ENCODE measurements around the gene CSTF2. TPM values are rescaled to one million over a fixed set of nuclear protein-coding genes. Genes with fewer than 3 reads are reported as not detected.

The CSTF2 gene
- total RNA-seq, 6 experiments from 2014 or later: 5.1 to 10.3 (median 5.5) TPM

DNA sequence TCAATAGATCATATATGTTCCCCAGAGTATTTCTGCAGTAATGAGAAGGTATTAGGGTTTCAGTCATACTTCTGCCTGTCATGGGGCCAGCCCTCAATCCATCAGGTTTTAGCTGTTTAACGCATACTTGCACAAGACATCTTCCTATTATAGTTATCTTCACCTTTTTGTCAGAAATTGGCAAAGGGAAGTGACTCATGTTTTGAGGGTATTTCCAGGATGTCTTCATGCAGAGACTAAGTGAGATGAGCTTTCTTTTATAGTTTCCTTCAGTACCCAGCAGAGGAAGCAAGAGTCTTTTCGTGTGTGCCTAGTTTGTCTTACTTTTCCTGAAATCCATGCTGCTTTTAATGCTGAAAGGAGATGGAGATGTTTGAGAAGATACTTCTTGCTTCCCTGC lies 9.5 kb downstream of the CSTF2 start:
- H3K4me1 ChIP-seq: no peaks in the 10 kb centered on the region
- peaks cover 0 to 27% (median 0%) of the 10 kb centered on the region in 4 donors for H3K36me3 ChIP-seq
- H3K27me3 ChIP-seq: peaks cover 0 to 4% of the 10 kb centered on the region in 2 donors
- no peak for ATAC-seq
- no peak for DNase-seq
- H3K27ac ChIP-seq: no peak overlapping the region
- no peak overlapping the region for H3K4me3 ChIP-seq
- TF ChIP-seq, protein P1, sequence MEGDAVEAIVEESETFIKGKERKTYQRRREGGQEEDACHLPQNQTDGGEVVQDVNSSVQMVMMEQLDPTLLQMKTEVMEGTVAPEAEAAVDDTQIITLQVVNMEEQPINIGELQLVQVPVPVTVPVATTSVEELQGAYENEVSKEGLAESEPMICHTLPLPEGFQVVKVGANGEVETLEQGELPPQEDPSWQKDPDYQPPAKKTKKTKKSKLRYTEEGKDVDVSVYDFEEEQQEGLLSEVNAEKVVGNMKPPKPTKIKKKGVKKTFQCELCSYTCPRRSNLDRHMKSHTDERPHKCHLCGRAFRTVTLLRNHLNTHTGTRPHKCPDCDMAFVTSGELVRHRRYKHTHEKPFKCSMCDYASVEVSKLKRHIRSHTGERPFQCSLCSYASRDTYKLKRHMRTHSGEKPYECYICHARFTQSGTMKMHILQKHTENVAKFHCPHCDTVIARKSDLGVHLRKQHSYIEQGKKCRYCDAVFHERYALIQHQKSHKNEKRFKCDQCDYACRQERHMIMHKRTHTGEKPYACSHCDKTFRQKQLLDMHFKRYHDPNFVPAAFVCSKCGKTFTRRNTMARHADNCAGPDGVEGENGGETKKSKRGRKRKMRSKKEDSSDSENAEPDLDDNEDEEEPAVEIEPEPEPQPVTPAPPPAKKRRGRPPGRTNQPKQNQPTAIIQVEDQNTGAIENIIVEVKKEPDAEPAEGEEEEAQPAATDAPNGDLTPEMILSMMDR (IDR thresholded peaks at IDR 0.05): no peak
- no peak for TF ChIP-seq POLR2A (IDR thresholded peaks at IDR 0.05)
- intact Hi-C loops (cut with DNase I): no loop called here
- 44% methylated on average over 2 of the region's 2 CpGs for WGBS (ENCODE audit: insufficient coverage, low coverage, low lambda C conversion rate, missing lambda C conversion rate)
- H3K9me3 ChIP-seq: no peaks in the 10 kb centered on the region

DNA sequence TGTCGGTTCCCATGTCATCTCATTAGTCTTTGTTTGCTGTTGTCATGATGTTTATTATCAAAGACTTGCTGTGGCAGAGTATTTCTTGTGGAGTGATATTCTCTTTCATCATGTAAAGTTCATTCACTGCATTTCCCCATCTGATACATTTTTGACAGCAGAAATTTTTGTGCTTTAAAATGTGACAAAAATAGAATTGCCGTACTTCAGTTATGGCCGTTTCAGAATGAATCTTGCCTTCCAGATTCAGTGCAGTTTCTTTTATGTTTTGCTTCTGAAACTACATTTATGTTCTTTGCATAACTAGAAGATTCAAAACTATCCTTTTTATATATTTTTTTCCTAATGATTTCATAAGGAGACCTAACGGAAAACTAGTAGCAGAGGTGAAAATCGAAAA lies 10.0 kb downstream of the CSTF2 start:
- ATAC-seq: no peak
- Histone ChIP-seq H3K27ac (no peak overlapping the region), H3K4me1 (no peaks in the 10 kb centered on the region), H3K9me3 (no peaks in the 10 kb centered on the region), H3K36me3 (peaks cover 0 to 27% (median 0%) of the 10 kb centered on the region in 4 donors), H3K4me3 (no peak overlapping the region), H3K27me3 (peaks cover 0 to 4% of the 10 kb centered on the region in 2 donors)
- DNase-seq: no peak
- WGBS (ENCODE audit: insufficient coverage, low coverage, low lambda C conversion rate, missing lambda C conversion rate): 64% methylated on average over 5 of the region's 5 CpGs
- intact Hi-C loops (cut with DNase I): no loop called here
- TF ChIP-seq, protein P1 (IDR thresholded peaks at IDR 0.05): no peak
- TF ChIP-seq POLR2A (IDR thresholded peaks at IDR 0.05): no peak

DNA sequence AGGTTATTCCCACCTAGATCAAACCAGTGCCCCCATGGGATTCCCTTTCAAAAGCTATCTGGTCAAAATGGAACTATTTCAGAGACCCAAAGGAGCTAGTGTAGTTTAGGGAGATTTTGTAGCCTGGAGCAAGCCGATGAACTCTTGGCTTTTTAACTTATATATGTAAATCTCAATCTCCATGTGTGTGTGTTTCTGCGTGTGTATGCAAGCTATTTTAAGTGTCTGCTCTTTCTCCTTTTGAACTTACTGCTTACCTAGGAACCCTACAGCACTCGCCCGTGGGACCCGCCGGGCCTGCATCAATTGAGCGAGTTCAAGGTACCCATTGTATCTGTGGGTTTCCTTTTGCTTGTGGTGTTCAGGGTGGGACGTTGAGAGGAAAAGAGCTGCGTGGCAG lies 10.4 kb downstream of the CSTF2 start:
- no peak for ATAC-seq
- Histone ChIP-seq H3K9me3 (no peaks in the 10 kb centered on the region), H3K27me3 (peaks cover 0 to 4% of the 10 kb centered on the region in 2 donors), H3K27ac (no peak overlapping the region), H3K4me1 (no peaks in the 10 kb centered on the region), H3K4me3 (no peak overlapping the region), H3K36me3 (peaks cover 0 to 27% (median 0%) of the 10 kb centered on the region in 4 donors)
- TF ChIP-seq POLR2A (IDR thresholded peaks at IDR 0.05): no peak
- TF ChIP-seq, protein P1 (IDR thresholded peaks at IDR 0.05): no peak
- WGBS (ENCODE audit: insufficient coverage, low coverage, low lambda C conversion rate, missing lambda C conversion rate): 82% methylated on average over 9 of the region's 9 CpGs
- intact Hi-C loops (cut with DNase I): no loop called here
- no peak for DNase-seq

DNA sequence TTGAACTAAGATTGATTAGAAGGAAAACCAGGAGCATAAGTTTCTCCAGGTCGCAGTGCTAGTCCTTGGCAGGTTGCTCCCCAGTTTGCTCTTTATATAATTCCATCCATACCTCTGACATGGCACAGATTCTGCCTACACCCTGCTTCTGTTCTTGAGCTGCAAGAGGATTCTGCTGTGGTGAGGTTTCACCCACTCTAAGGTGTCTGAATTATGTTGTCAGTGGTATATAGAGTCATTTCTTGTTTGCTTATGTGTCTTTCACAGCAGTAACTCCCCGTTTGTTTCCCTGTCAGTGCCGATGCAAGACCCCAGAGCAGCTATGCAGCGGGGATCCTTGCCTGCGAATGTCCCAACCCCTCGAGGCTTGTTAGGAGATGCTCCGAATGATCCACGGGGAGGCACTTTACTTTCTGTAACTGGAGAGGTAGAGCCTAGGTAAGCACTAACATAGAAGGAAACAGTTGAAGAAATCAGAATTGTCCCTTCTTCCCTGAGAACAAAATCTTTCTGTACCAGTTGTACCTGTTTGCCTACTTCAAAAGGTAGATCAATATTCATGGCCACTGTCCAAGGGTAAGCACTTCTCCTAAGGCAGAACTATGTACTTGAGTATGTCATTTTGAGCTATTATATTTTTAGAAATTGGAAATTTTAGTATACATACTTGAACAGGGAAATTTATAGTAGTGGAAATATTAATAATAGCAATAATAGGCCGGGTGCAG lies 11.2 kb downstream of the CSTF2 start:
- intact Hi-C loops (cut with DNase I): no loop called here
- TF ChIP-seq, protein P1 (IDR thresholded peaks at IDR 0.05): no peak
- no peak for TF ChIP-seq POLR2A (IDR thresholded peaks at IDR 0.05)
- WGBS (ENCODE audit: insufficient coverage, low coverage, low lambda C conversion rate, missing lambda C conversion rate): 87% methylated on average over 9 of the region's 9 CpGs
- Histone ChIP-seq H3K27ac (no peak overlapping the region), H3K9me3 (no peaks in the 10 kb centered on the region), H3K4me1 (no peaks in the 10 kb centered on the region), H3K27me3 (peaks cover 0 to 4% of the 10 kb centered on the region in 2 donors), H3K36me3 (peaks cover 0 to 27% (median 0%) of the 10 kb centered on the region in 4 donors), H3K4me3 (no peak overlapping the region)
- ATAC-seq (no peak), DNase-seq (no peak)

Measured in right lobe of liver (tissue), 6 donors.